ENCODE results near the gene PADI3.

The PADI3 gene

GRCh38 chr1:17274186-17275170, 25.6 kb downstream of the PADI3 start:
- peak; percentile 61 for TF ChIP-seq CTCF (IDR thresholded peaks at IDR 0.05; ENCODE audit: extremely low read depth, missing control alignments)
- DNase-seq (ENCODE audit: low spot score), result peak; percentile 64

- no peak for TF ChIP-seq CTCF (IDR thresholded peaks at IDR 0.05; ENCODE audit: extremely low read depth, missing control alignments)
Observed at GRCh38 chr1:17276568-17276967, 27.7 kb downstream of the PADI3 start.

GRCh38 chr1:17277511-17278159, 28.7 kb downstream of the PADI3 start:
- no peak for TF ChIP-seq CTCF (IDR thresholded peaks at IDR 0.05; ENCODE audit: extremely low read depth, missing control alignments)
- DNase-seq (ENCODE audit: low spot score), result no peak

More at GRCh38 chr1:17276568-17276967, 27.7 kb downstream of the PADI3 start:
- no peak for DNase-seq (ENCODE audit: low spot score)

- no peak for DNase-seq (ENCODE audit: low spot score)
- TF ChIP-seq CTCF (IDR thresholded peaks at IDR 0.05; ENCODE audit: extremely low read depth, missing control alignments), result no peak
Observed at GRCh38 chr1:17278996-17279830, 30.3 kb downstream of the PADI3 start.

GRCh38 chr1:17280436-17280835, 31.5 kb downstream of the PADI3 start:
- no peak for TF ChIP-seq CTCF (IDR thresholded peaks at IDR 0.05; ENCODE audit: extremely low read depth, missing control alignments)
- no peak for DNase-seq (ENCODE audit: low spot score)

GRCh38 chr1:17280894-17281293, 32.0 kb downstream of the PADI3 start:
- no peak for DNase-seq (ENCODE audit: low spot score)
- no peak for TF ChIP-seq CTCF (IDR thresholded peaks at IDR 0.05; ENCODE audit: extremely low read depth, missing control alignments)
